Mesenteric fat pad (tissue), 1 donor: Measurements from ENCODE around the gene CDC42. TPM values are rescaled to one million over a fixed set of nuclear protein-coding genes. Genes with fewer than 3 reads are reported as not detected.
"Not testable (repeated sequence)": the region's sequence is repeated elsewhere in the genome, so short reads cannot be mapped to it uniquely, and the experiment has no call there.

Experiments used
- DNase-seq: peaks from one replicate; pipeline ENCODE4 v3.0.0-alpha.2; 2020; ENCODE audit warnings: low spot score
- long read RNA-seq: library from polyadenylated mRNA; unstranded; transcript quantifications from one replicate; pipeline ENCODE4 v2.0.0, GENCODE V29; 2020
- total RNA-seq: library from RNA; stranded (reverse); fragmentation: NEBNext Ultra II Directional; extraction: Animal tissue kit (Norgen Biotek cat#: 25700); gene quantifications from one replicate; pipeline ENCODE4 v1.2.1, GENCODE V29; 2021
- donor health status: DM: yes; HTN: yes; CAD: no.

The CDC42 gene
- total RNA-seq = 270 TPM
- long read RNA-seq, transcript CDC42-202 (7 exons, 2,256 nt) = major isoform, 12 of 140 reads
- long read RNA-seq, partial matches to known transcripts = 27 of 140 reads
- long read RNA-seq, other reads (novel, unspliced or antisense) = 100 of 140 reads

GRCh38 chr1:22052115-22053016 lies at the start of gene CDC42:
Gene CDC42, plus strand, starts transcription at chr1:22052709. Its CDS starts 25,770 bp downstream, at chr1:22078479.
- DNase-seq = peak; percentile 98

- not testable (repeated sequence) for DNase-seq
Observed at GRCh38 chr1:22002875-22003274, 49.6 kb upstream of the CDC42 start.

GRCh38 chr1:22003959-22004358 lies 48.5 kb upstream of the CDC42 start:
- not testable (repeated sequence) for DNase-seq

- not testable (repeated sequence) for DNase-seq
Observed at GRCh38 chr1:22005261-22006149, 47.0 kb upstream of the CDC42 start.

GRCh38 chr1:22006736-22007135 lies 45.8 kb upstream of the CDC42 start:
- DNase-seq = not testable (repeated sequence)

- DNase-seq = not testable (repeated sequence)
Observed at GRCh38 chr1:22007262-22007661, 45.2 kb upstream of the CDC42 start.

- DNase-seq = not testable (repeated sequence)
Observed at GRCh38 chr1:22009566-22009965, 42.9 kb upstream of the CDC42 start.

- not testable (repeated sequence) for DNase-seq
Observed at GRCh38 chr1:22012752-22013151, 39.8 kb upstream of the CDC42 start.

GRCh38 chr1:22014575-22015206 lies 37.8 kb upstream of the CDC42 start:
- not testable (repeated sequence) for DNase-seq

GRCh38 chr1:22018583-22019559 lies 33.6 kb upstream of the CDC42 start:
- no peak for DNase-seq

- DNase-seq = no peak
Observed at GRCh38 chr1:22021061-22021460, 31.4 kb upstream of the CDC42 start.

- peak; percentile 90 for DNase-seq
Observed at GRCh38 chr1:22024485-22025367, 27.8 kb upstream of the CDC42 start.

- DNase-seq = peak; percentile 95
Observed at GRCh38 chr1:22025368-22026155, 26.9 kb upstream of the CDC42 start.

GRCh38 chr1:22026924-22027289 lies 25.6 kb upstream of the CDC42 start:
- no peak for DNase-seq

GRCh38 chr1:22030057-22030456 lies 22.5 kb upstream of the CDC42 start:
- no peak for DNase-seq

GRCh38 chr1:22030473-22030872 lies 22.0 kb upstream of the CDC42 start:
- DNase-seq = no peak

GRCh38 chr1:22031214-22031962 lies 21.1 kb upstream of the CDC42 start:
- no peak for DNase-seq
